GM21619 (cell line): ENCODE measurements around the gene SAMD14.

Source experiments
- ATAC-seq: cut with Tn5 transposase; IDR thresholded peaks from one replicate; pipeline ENCODE4 v1.9.1; 2021; ENCODE audit not compliant: unreplicated experiment

The SAMD14 gene

DNA sequence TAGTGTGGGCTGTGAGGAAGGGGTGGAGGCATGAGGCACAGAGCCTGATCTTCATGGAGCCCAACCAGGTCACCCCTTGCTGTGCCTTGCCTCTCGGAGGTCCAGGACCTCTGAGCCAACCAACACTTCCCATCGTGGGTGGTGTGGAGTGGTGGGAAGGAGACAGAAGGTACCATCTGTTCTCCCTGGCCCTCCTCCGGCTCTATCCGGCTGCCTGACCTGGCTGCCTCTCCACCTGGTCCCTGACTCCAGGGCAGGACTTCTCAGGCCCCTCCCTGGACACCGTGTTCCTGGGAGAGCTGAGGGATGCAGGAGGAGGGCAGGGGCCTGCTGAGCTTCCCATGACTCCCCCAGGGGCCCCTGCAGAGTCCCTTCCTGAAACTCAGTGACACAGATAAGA, 31.0 kb downstream of the SAMD14 start:
- ATAC-seq = no peak

DNA sequence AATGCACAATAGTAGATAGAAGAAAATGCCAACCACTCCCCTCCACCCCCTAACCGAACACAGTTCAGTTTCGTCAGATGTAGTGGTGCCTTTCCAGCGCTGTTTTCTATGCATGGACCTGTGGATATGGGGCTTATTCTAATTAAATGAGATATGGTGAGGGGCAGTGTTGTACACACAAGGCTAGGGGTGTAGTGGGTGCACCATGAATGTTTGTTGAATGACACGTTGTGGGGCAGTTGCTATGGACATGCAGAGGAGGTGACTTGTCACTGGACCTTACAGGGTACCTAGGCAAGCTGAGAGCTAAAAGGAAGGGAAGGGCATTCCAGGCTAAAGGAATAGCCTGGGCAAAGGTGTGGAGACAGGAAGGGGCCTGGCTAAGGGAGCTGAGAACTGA, 31.4 kb downstream of the SAMD14 start:
- no peak for ATAC-seq

DNA sequence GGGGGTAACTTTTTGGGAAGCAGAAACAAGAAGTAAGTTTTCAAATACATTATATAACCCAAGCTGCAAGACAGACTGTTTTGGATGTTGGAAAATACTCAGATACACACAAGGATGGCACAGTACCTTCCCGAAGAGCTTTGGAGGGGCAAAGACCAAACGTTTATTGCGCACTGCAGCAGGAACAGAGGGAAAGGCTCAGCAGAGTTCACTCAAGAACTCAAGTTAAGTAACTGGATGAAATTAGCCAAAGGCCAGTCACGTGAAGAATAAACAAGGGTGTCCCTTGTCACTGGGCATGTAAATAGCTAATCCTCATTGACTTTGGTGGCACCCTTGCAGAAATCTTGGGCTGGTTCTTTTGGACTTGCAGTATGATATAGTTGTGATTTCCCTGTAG, 32.0 kb downstream of the SAMD14 start:
- ATAC-seq = no peak

DNA sequence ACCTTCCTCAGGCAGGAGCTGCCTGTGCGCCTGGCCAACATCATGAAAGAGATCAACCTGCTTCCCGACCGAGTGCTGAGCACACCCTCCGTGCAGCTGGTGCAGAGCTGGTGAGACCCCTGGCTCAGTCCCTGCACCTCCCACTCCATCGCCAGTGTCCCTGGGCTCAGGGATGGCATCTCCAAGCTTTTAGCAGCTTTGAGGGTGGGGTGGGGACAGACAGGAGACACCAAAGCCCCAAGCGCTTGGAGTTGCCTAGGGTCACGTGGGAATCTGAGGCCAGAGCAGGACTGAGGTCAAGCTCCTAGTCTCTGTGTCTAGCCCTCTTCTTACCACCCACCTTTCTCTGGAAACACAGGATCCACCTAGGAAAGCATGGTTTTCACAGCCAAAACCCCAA, 32.5 kb downstream of the SAMD14 start:
- ATAC-seq = no peak

DNA sequence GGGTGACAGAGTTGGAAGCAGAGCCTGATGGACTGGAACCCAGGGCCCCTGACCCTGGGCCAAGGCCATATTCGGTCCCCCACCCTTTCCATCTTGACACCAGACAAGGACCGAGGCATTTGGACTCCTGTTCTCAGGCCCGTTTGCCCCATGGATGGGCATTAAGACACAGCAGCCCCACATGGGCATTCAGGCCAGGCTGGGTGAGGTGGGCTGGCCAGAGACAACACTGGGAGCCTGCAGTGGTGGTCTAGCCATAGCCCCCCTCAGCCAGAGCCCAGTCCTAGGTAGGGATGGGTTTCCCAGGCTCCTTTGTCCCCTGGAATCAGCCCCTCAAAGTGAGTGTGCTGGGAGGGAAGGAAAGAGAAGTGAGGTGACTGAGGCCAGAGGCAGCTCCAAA, 33.2 kb downstream of the SAMD14 start:
- ATAC-seq = no peak

DNA sequence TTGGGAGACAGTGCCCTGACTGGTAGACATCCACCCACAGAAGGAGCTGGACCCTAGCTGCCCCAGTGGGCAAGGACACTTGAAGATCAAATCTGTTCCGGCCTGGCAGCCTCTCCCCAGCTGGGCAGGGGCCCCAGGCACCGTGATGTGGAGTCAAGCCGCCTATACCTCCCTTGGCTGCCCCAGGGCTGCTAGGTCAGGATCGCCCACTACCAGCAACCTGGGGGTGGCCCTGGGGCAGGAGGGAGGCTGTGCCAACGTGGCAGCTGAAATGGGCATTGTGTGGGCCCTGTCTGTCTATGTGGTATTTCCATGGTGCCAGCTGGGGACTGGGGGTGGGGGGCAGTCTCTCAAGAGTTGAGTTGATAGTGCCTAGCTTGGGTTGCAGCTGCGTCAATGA, 33.9 kb downstream of the SAMD14 start:
- ATAC-seq = no peak

GRCh38 chr17:50095626-50096037, 34.3 kb downstream of the SAMD14 start:
- no peak for ATAC-seq

DNA sequence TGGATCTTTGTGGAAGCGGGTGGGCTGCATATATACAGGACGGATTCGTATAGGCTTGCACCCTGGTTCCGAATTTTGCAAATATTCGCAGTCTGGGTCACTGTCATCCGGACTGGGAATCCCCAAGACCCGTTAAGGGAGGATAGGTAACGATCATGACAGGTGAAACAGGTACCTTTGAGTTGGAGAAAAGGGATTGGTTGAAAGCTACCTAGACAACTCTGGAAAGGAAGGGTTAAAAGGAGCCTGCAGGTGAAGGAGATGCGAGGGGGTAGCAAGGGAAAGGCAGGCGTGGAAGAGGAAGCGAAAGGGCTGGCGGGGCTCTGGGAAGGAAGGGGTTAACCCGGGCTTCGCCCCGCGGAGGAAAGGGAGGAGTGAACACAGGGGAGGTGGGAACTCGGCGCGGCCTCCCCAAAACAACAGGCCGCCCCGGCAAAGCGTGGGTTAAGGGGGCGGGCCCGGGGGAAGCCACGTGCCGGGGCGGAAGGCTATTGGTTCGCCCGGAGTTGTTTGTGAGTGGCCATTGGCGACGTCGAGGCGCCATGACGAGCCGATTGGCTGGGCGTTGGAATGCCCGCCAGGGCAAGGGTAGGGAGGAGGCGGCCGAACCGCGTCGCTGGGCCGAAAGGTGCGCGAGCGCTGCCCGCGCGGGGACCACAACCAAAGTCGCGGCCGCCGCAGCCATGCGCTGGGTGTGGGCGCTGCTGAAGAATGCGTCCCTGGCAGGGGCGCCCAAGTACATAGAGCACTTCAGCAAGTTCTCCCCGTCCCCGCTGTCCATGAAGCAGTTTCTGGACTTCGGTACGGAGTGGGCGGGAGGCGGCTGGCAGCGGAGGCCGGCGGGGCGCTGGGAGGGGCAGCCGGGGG, 35.0 kb downstream of the SAMD14 start, which contains the start of gene PDK2:
PDK2 (plus strand) TSS at position 599 of the 867 bp plus-strand sequence; CDS start at position 684, 85 bp downstream.
- peak; percentile 93 for ATAC-seq

DNA sequence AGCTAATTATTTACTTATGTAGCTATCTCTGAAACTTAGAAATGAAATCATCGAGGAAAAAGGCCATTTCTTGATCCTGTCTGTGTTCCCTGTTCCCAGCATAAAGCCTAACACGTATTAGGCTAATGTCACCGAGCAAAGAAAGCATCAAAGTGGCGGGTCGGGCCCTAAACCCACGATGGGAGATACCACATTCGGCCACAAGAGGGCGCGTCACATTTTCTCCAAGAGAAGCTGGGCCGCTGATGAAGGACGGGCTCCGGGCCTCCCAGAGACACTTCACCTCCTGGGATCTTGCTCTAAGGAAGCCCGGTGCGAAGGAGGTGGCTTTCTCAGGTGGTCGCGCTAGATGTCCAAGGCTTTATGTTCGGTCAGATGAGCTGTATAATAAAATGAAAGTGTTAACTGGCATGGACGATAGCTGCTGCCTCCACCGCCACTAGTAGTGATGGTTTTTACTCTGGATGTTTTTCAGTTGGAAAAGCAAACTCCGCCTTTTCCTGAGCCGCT, 35.7 kb downstream of the SAMD14 start:
- ATAC-seq = no peak

DNA sequence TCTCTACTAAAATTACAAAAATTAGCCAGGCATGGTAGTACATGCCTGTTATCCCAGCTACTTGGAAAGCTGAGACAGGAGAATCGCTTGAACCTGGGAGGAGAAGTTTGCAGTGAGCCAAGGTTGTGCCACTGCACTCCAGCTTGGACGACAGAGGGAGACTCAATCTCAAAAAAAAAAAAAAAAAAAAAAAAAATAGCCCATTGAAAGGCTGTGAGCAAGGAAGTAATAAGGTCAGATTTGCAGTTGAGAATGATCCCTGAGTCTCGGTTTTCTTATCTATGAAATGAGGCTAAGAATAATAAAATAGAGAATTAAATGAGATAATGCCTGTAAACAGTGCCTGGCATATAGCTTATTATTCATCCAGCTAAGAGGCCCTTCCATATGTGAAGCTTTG, 36.2 kb downstream of the SAMD14 start:
- no peak for ATAC-seq

- no peak for ATAC-seq
Measured at GRCh38 chr17:50093246-50093645, 36.7 kb downstream of the SAMD14 start.

GRCh38 chr17:50091918-50092285, 38.1 kb downstream of the SAMD14 start:
- ATAC-seq = no peak

- no peak for ATAC-seq
Measured at GRCh38 chr17:50090971-50091917, 38.7 kb downstream of the SAMD14 start.

DNA sequence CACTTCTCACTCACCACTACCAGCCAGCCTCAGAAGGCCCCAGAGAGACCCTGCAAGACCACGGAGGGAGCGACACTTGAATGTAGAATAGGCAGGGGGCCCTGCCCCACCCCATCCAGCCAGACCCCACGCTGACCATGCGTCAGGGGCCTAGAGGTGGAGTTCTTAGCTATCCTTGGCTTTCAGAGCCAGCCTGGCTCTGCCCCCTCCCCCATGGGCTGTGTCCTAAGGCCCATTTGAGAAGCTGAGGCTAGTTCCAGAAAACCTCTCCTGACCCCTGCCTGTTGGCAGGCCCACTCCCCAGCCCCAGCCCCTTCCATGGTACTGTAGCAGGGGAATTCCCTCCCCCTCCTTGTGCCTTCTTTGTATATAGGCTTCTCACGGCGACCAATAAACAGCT, 39.9 kb downstream of the SAMD14 start:
- no peak for ATAC-seq

GRCh38 chr17:50088952-50089825, 40.8 kb downstream of the SAMD14 start:
- ATAC-seq = no peak

DNA sequence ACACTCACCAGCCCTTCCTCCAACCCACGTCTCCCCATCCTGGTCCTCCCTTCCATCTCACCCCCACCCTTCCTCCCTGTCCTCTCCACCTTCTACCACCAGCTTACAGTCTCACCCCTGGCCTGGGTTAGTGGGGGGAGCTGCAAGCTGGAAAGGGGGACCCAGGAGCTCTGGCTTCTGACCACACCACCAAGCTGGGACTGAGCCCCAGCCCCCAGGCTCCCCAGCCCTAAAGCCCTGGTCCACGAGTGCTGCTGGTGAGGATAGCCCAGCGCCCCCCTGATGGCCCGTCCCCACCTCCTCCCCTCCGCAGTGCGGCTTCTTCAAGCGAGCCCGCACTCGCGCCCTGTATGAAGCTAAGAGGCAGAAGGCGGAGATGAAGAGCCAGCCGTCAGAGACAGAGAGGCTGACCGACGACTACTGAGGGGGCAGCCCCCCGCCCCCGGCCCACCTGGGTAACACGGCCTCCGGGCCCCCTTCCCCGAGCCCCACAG, 42.0 kb downstream of the SAMD14 start:
- no peak for ATAC-seq

GRCh38 chr17:50087246-50087911, 42.6 kb downstream of the SAMD14 start:
- ATAC-seq = peak; percentile 61

GRCh38 chr17:50081757-50082156, 48.2 kb downstream of the SAMD14 start:
- ATAC-seq = no peak

DNA sequence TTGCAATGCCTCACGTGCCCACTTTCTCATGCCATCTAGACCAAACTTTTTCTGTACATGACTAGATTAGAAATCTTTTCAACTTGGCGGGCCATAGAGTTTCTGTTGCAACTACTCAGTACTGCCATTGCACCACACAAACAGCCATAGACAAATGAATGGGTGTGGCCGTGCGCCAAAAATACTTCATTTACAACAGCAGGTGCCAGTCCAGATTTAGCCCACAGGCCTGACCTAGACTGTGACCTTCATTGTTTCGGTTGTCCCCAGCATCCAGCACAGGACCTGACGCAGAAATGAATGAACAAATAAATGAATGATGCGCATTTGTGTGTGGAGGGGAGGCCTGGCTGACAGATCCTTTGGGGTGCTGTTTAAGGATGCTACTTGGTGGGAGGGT, 49.1 kb downstream of the SAMD14 start:
- no peak for ATAC-seq

GRCh38 chr17:50080096-50080480, 49.9 kb downstream of the SAMD14 start:
- no peak for ATAC-seq
